Glutamatergic neuron (in vitro differentiated cells): ENCODE data around the gene WIPF1. TPM values are rescaled to one million over a fixed set of nuclear protein-coding genes. Genes with fewer than 3 reads are reported as not detected.

ENCODE experiments used
- DNase-seq: peaks from one replicate; pipeline ENCODE4 v3.0.0; 2022
- H3K27ac Mint-ChIP-seq: one replicate; pipeline ENCODE4 v1.8.0; 2020; ENCODE audit warnings: mild to moderate bottlenecking, mixed read lengths, inconsistent platforms; ENCODE audit not compliant: unreplicated experiment
- H3K27me3 Mint-ChIP-seq: one replicate; pipeline ENCODE4 v1.8.0; 2020; ENCODE audit warnings: mild to moderate bottlenecking, moderate library complexity, mixed read lengths, inconsistent platforms; ENCODE audit not compliant: unreplicated experiment
- H3K36me3 Mint-ChIP-seq: one replicate; pipeline ENCODE4 v1.8.0; 2020; ENCODE audit warnings: mild to moderate bottlenecking, mixed read lengths, inconsistent platforms; ENCODE audit not compliant: unreplicated experiment
- H3K4me1 Mint-ChIP-seq: one replicate; pipeline ENCODE4 v1.8.0; 2020; ENCODE audit warnings: mild to moderate bottlenecking, low read depth, mixed read lengths, inconsistent platforms; ENCODE audit not compliant: unreplicated experiment
- H3K4me3 Mint-ChIP-seq: one replicate; pipeline ENCODE4 v1.8.0; 2020; ENCODE audit warnings: mild to moderate bottlenecking, mixed read lengths, inconsistent platforms; ENCODE audit not compliant: unreplicated experiment
- H3K9me3 Mint-ChIP-seq: one replicate; pipeline ENCODE4 v1.8.0; 2020; ENCODE audit warnings: mild to moderate bottlenecking, moderate library complexity, mixed read lengths, inconsistent platforms; ENCODE audit not compliant: unreplicated experiment
- total RNA-seq: library from RNA; stranded (reverse); fragmentation: NEBNext Ultra II Directional; extraction: Animal tissue kit (Norgen Biotek cat#: 25700); gene quantifications from one replicate; pipeline ENCODE4 v1.2.1, GENCODE V29; 2021; ENCODE audit not compliant: unreplicated experiment
- TF ChIP-seq, protein P1 (sequence below): fragments of 200-600 bp; sonication (generic); IDR thresholded peaks from one replicate; pipeline ENCODE4 v1.5.0; 2021; ENCODE audit not compliant: partially characterized antibody, unreplicated experiment

Gene WIPF1
- total RNA-seq, 1 donor from 2014 or later = 15.5 TPM

- TF ChIP-seq, protein P1, sequence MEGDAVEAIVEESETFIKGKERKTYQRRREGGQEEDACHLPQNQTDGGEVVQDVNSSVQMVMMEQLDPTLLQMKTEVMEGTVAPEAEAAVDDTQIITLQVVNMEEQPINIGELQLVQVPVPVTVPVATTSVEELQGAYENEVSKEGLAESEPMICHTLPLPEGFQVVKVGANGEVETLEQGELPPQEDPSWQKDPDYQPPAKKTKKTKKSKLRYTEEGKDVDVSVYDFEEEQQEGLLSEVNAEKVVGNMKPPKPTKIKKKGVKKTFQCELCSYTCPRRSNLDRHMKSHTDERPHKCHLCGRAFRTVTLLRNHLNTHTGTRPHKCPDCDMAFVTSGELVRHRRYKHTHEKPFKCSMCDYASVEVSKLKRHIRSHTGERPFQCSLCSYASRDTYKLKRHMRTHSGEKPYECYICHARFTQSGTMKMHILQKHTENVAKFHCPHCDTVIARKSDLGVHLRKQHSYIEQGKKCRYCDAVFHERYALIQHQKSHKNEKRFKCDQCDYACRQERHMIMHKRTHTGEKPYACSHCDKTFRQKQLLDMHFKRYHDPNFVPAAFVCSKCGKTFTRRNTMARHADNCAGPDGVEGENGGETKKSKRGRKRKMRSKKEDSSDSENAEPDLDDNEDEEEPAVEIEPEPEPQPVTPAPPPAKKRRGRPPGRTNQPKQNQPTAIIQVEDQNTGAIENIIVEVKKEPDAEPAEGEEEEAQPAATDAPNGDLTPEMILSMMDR = no peak
- peaks cover 9% of the 10 kb centered on the region for H3K36me3 Mint-ChIP-seq
- H3K4me1 Mint-ChIP-seq = peaks cover 34% of the 10 kb centered on the region
- no peak overlapping the region for H3K4me3 Mint-ChIP-seq
- peaks cover 2% of the 10 kb centered on the region for H3K27me3 Mint-ChIP-seq
- DNase-seq = no peak
- peaks cover 2% of the 10 kb centered on the region for H3K9me3 Mint-ChIP-seq
- H3K27ac Mint-ChIP-seq = no peak overlapping the region
These were observed 27.9 kb downstream of the WIPF1 start for GRCh38 chr2:174569678-174570077.

DNA sequence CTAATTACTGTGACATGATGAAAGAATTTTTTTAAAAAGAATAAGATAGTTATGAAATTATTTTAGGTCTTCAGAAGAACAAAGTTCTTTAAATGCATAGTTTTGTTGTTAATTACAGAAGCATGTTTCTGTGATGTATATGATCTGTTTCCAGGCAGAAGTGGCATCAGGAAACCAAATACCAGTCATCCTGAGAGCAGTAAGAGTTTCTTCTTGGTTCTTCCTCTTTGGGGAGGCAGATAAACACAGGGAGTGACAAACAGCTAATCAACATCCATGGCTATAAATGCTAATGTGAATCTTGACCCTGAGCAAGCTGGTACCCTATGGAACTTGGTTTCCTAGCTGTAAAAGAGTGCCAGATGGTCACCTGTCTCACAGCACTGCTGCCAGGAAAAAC is 29.2 kb downstream of the WIPF1 start:
- peaks cover 2% of the 10 kb centered on the region for H3K27me3 Mint-ChIP-seq
- H3K36me3 Mint-ChIP-seq = peaks cover 7% of the 10 kb centered on the region
- peak overlapping the region; percentile 56 for H3K27ac Mint-ChIP-seq
- TF ChIP-seq, protein P1 = no peak
- peaks cover 2% of the 10 kb centered on the region for H3K9me3 Mint-ChIP-seq
- no peak for DNase-seq
- peaks cover 32% of the 10 kb centered on the region for H3K4me1 Mint-ChIP-seq
- no peak overlapping the region for H3K4me3 Mint-ChIP-seq

DNA sequence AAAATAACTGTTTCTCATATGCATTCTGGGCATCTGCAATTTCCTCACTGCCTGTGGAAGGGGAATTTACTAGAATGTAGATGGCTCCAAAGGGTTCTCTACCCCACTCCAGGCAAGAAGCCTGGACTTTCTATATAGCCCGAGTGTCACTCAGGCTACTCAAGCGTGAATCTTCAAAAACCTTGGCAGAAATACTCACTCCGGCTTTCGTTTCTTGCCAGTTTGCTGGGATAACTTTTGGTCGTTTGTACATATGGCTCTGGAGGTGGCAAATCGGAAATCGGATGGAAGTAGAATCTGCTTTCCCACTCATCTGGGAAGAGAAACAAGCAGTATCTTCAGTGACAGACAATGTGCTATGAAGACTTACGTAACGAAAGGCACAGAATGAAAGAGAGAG is 30.7 kb downstream of the WIPF1 start:
- peaks cover 36% of the 10 kb centered on the region for H3K4me1 Mint-ChIP-seq
- H3K9me3 Mint-ChIP-seq = peaks cover 2% of the 10 kb centered on the region
- H3K4me3 Mint-ChIP-seq = no peak overlapping the region
- TF ChIP-seq, protein P1 = no peak
- DNase-seq = no peak
- H3K27me3 Mint-ChIP-seq = peaks cover 2% of the 10 kb centered on the region
- H3K36me3 Mint-ChIP-seq = peaks cover 4% of the 10 kb centered on the region
- peak overlapping the region; percentile 67 for H3K27ac Mint-ChIP-seq

- Mint-ChIP-seq H3K9me3 (peaks cover 2% of the 10 kb centered on the region), H3K27ac (no peak overlapping the region), H3K4me3 (no peak overlapping the region), H3K36me3 (no peaks in the 10 kb centered on the region), H3K4me1 (peaks cover 37% of the 10 kb centered on the region), H3K27me3 (peaks cover 2% of the 10 kb centered on the region)
- TF ChIP-seq, protein P1 = no peak
- no peak for DNase-seq
These were observed 33.9 kb downstream of the WIPF1 start for GRCh38 chr2:174563530-174564282.

DNA sequence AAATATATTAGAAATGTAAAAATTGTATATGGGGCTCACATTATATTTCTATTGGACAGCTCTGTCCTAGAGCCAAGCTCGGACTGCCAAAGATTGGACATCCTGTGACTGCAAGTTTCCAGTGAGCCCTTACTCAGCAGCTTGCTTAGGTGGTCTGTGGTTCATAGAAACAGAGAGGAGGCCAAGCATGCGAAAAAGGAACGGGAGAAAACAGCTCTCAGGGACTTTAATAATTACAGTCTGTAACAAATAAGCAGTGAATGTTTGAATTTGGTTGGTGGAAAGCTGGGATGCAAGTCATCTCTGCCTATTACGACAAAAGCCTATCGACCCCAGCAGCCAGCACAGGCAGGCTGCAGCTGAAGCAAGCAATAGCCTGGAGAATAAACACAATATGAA is 35.6 kb downstream of the WIPF1 start:
- H3K27me3 Mint-ChIP-seq = peaks cover 2% of the 10 kb centered on the region
- peaks cover 2% of the 10 kb centered on the region for H3K9me3 Mint-ChIP-seq
- no peaks in the 10 kb centered on the region for H3K36me3 Mint-ChIP-seq
- peak overlapping the region; percentile 90 for H3K27ac Mint-ChIP-seq
- TF ChIP-seq, protein P1 = no peak
- no peak overlapping the region for H3K4me3 Mint-ChIP-seq
- peaks cover 23% of the 10 kb centered on the region for H3K4me1 Mint-ChIP-seq
- DNase-seq = no peak
